IPS-11a (cell line): ENCODE results near the gene KCNIP4.
"Not testable (repeated sequence)": the region's sequence is repeated elsewhere in the genome, so short reads cannot be mapped to it uniquely, and the experiment has no call there.

Experiments
- H3K4me3 ChIP-seq: one replicate; pipeline ENCODE4 v1.5.1; 2013; ENCODE audit warnings: low read depth, low read length, control low read depth

KCNIP4 gene

GRCh38 chr4:20813700-20814099 lies 1134.9 kb downstream of the KCNIP4 start:
- no peak overlapping the region for H3K4me3 ChIP-seq

DNA sequence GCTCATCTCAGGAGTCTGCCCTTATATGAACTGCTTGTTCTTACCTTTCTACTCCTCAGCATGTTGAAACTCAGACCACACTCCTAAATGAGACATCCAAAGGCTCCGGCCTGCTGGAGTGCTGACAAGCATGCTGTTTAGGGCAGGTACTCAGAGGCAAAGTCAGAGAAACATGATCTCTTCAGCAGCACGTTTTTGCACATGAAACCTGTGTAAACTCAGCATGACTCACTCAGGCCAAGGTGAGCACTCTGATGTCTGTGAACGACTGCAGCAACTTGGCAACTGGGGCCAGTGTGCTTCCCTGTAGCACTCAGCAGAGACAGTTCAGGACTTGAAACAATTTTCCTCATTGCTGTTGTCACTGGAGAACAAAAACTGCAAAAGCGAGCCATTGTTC lies 1138.8 kb downstream of the KCNIP4 start:
- H3K4me3 ChIP-seq = no peak overlapping the region

GRCh38 chr4:20805716-20806115 lies 1142.9 kb downstream of the KCNIP4 start:
- H3K4me3 ChIP-seq = no peak overlapping the region

DNA sequence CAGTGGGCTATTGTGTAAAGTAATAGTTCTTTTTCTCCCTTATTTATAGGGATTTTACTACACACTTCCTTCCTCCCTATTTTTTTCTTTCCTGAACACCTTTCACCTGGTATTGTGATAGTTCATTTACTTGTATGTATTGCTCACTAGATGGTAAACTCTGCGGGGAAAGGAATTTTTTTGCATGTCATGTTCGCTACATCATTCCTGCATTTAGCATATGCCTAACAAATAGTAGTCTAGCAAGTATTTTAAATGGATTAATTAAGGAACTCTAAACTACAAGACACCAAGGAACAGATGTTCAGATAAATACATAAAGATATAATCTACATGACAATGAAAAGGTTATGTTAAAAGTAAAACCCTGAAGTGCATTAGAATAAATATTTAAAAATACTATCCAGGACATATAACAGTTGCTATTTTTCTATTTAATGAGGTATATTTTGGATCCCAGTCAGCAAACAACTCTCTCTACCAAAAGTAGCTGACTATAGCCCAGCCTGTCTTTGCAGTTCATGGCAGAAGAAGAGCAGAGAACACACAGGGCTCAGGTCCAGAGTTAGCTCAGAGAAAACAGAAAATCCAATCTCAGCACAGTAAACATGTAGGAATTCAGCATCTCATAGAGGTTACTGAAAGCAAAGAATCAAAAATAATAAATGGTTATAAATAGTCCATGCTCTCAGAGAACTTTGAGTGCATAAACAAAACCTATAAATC lies 1160.5 kb downstream of the KCNIP4 start:
- H3K4me3 ChIP-seq = no peak overlapping the region

- H3K4me3 ChIP-seq = not testable (repeated sequence)
These were observed 1165.4 kb downstream of the KCNIP4 start for GRCh38 chr4:20783134-20783533.

DNA sequence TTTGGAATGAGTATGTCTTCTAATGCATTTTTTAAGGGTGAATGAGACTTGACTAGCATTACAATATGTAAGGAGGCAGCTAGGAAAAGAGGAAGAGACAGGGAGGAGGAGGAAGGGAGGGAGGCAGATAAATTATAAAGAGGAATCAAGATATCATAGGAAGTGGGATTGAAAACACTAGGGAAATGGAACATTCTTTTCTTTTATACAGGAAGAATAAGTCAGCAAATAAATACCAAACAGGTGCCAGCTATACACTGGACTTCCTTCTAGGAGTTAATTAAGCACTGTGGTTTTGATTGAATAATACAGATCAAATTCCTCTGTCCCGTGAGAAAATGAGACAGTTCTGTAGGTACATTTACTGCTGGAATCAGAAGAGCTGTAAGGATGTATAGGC lies 1169.7 kb downstream of the KCNIP4 start:
- H3K4me3 ChIP-seq = no peak overlapping the region

DNA sequence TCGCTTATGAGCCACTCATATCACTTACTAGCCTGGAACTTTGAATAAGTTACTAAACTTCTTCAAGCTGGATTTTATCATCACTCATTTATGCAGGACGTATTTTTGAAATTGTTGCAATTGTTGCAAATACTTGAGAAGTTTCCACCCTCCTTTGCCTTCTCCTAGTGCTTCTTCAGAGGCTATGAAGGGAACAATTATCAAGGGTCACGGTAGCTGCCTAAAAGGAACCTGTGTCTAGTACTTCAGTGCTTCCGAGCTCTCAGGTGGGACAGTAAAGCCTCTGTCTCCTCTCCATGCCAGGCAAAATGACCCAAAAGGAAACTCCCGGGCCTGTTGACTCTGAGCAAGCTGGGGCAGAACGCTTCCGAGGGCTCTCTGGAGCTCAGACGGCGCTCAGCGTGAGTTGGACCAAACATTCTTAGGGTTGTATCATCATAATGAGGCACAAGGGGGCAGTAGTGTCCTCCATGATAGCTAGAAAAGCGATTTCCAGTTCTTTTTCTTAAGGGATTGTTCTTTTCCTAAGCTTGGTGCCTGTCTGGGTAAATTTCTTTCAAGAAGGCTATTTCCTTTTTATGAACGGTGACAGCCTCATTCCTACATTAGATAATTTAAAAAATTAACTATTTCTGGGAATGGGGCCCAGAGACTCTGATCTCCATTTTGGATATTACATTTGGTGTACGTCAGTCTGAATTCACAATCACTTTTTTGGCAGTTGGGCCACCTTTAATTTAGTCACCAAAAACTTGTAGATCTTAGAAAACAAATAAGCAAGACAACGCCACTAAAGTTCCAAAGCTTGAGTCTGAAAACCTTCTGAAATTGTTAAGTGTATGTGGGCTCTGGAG lies 1175.2 kb downstream of the KCNIP4 start:
- no peak overlapping the region for H3K4me3 ChIP-seq

- no peak overlapping the region for H3K4me3 ChIP-seq
These were observed 1184.1 kb downstream of the KCNIP4 start for GRCh38 chr4:20764366-20764992.

DNA sequence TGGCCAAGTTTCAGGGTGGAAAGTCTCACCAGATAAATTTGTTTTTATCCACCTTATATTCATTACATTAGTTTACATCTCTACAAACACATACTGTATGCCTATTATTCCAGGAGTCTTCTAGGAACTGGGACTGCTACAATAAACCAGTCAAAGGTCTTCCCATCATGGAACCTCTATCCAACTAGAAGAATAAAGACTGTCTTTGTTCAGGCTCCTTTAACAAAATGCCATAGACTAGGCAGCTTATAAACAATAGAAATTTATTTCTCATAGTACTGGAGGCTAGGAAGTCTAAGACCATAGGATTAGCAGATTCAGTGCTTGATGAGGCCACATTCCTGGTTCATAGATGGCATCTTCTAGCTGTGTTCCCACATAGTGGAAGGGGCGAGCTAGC lies 1186.7 kb downstream of the KCNIP4 start:
- H3K4me3 ChIP-seq = no peak overlapping the region

- no peak overlapping the region for H3K4me3 ChIP-seq
These were observed 1187.2 kb downstream of the KCNIP4 start for GRCh38 chr4:20761382-20761781.

DNA sequence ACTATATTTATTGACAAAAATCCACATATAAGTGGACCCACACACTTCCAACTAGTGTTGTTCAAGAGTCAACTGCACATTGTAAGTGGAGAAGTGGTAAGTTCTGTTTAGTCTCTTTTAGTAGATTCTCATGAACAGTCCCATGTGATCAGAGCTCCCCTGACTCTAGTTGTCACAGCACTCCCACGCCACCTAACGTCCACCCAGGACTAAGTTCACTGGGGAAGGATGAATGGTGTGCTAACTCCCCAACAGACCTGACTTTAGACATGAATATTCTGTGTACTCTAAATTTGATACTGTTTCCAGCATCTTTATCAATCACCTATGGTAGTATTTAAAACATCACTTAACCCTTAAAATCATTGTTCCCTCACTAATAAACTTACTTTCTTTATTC lies 1188.5 kb downstream of the KCNIP4 start:
- H3K4me3 ChIP-seq = no peak overlapping the region

DNA sequence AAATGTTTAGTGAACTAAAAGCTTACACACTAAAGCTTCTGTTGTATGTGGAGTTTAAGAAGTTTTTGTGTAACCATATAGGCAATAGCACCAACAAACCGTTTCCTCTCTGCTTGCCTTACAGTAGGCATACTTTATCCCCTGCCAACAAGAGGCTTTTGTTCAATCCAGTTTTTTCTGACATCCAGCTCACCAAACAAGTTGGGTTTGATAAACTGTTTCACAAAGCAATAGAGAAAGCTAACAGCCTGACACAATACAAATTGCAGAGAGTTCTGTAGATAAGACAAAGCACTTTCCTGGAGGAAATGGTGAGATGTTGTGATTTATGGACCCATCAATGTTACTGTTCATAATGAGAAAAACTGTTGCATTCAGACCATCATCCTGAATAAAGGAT lies 1194.5 kb downstream of the KCNIP4 start:
- no peak overlapping the region for H3K4me3 ChIP-seq

GRCh38 chr4:20752641-20753040 lies 1195.9 kb downstream of the KCNIP4 start:
- no peak overlapping the region for H3K4me3 ChIP-seq

DNA sequence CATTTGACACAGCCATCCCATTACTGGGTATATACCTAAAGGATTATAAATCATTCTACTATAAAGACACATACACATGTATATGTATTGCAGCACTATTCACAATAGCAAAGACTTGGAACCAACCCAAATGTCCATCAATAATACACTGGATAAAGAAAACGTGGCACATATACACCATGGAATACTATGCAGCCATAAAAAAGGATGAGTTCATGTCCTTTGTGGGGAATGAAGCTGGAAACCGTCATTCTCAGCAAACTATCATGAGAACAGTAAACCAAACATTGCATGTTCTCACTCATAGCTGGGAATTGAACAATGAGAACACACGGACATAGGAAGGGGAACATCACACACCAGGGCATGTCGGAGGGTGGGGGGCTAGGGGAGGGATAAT lies 1202.6 kb downstream of the KCNIP4 start:
- not testable (repeated sequence) for H3K4me3 ChIP-seq

DNA sequence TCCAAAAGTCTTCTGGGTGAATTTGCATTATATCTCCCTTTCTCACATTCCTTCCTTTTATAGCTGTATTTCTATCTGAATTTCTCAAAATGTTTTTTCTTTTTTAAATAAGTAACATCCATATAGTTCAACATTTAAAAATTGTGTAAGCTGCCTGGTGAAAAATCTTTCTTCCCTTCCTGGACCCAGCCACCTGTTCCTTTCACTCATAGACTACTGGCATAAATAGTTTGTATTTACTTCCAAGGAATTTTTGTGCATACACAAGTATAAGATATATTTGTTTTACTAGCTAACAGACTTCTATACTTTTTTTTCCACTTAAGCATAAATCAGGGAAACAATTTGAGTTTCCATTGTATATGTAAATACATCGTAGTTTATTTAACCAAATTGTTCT lies 1212.6 kb downstream of the KCNIP4 start:
- H3K4me3 ChIP-seq = no peak overlapping the region

- H3K4me3 ChIP-seq = no peak overlapping the region
These were observed 1223.7 kb downstream of the KCNIP4 start for GRCh38 chr4:20724915-20725314.

DNA sequence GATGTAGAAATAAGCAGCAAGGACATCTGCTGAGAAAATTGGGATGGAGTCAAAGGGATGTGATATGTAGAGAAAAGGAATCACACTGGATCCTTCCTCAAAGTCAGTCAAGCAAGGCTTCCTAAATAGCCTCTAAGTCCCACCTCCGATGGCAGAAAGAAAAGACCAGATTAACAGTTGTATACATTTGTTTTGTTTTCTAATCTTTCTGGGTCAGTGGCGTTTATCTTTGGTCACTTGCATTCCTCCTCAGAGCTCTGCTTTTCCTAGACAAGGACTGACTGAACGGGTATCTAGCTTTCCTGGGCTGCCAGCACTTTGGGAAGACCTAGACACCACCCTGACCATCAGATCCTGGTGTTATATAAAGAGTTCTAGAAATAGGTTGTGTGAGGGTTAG lies 1225.1 kb downstream of the KCNIP4 start:
- no peak overlapping the region for H3K4me3 ChIP-seq

DNA sequence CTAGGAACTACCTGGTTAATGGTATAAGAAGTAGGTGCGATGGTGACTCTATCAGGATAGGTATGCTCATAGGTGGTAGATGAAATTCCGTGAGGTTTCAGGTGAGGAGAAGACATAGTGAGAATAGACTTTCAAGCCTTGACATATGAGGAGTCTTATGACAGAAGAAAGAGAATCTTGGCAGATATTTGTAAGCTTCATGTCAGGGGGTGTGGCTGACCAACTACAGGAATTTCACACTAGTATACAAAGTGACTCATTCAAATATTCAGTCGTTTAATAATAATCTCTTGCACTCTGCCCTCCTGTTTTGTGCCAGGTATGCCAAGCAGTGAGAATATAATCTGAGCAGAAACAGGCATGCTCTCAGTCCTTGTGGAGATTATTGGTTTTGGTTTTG lies 1225.6 kb downstream of the KCNIP4 start:
- H3K4me3 ChIP-seq = no peak overlapping the region

DNA sequence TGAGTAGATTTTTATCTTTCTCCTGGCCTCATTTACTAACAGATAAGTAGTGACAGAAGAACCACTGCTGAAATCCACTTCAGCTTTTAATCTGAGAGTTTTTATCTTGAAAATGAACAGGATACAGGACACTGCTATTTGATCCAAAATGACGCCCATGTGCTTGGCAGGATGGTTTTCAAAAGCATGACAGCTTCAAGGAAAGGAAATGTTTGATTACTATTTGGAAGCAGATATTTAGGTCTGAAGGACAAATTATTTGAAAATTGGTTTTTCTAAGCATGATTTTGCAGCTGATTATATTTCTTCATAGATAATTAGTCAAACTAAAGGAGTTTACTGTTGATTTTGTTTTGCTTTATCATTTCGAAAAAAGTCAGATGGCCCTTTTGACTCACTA lies 1237.2 kb downstream of the KCNIP4 start:
- H3K4me3 ChIP-seq = no peak overlapping the region

GRCh38 chr4:20700007-20700761 lies 1248.4 kb downstream of the KCNIP4 start, which contains the start of gene PACRGL:
Gene PACRGL (plus strand): TSS chr4:20700458. CDS start chr4:20704482, 4,024 bp downstream.
- H3K4me3 ChIP-seq = peak within 1 kb of the TSS; percentile 86

DNA sequence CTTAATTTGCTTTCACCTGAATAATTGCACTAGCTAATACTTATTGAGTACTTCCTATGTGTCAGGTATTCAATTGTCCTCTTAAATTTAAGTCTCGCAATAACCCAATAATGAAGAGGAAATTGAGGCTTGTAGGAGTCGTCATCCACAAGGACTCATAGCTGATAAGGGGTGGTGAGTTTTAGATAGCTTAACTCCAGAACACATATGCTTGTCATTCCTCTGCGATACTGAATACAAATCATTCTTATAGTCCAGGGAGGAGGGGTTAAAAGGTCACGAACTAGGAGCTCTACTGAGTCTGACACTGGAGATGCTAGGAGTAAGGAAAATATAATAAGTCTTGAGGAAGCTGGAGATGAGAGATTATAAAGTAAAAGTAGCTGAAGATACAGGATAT lies 1249.8 kb downstream of the KCNIP4 start:
- H3K4me3 ChIP-seq = no peak overlapping the region
